HEK293 (cell line): ENCODE data around the gene FANCC.

Experiments used
- CTCF ChIP-seq: fragments of 450-650 bp; formaldehyde crosslinking; IDR thresholded peaks from 2 replicates; pipeline ENCODE4 v1.5.1; 2016; ENCODE audit warnings: missing biosample characterization, missing genetic modification characterization
- REPIN1 ChIP-seq: fragments of 450-650 bp; formaldehyde crosslinking; IDR thresholded peaks from 2 replicates; pipeline ENCODE4 v1.5.1; 2017; ENCODE audit warnings: missing biosample characterization, missing genetic modification characterization, low read depth
- ZNF121 ChIP-seq: fragments of 450-650 bp; formaldehyde crosslinking; IDR thresholded peaks from 2 replicates; pipeline ENCODE4 v1.5.1; 2016; ENCODE audit warnings: missing biosample characterization, missing genetic modification characterization
- ZNF132 ChIP-seq: fragments of 450-650 bp; formaldehyde crosslinking; IDR thresholded peaks from 2 replicates; pipeline ENCODE4 v1.5.1; 2017; ENCODE audit warnings: missing biosample characterization, missing genetic modification characterization, borderline replicate concordance
- ZNF133 ChIP-seq: fragments of 450-650 bp; formaldehyde crosslinking; IDR thresholded peaks from 2 replicates; pipeline ENCODE4 v1.5.1; 2016; ENCODE audit warnings: missing biosample characterization, missing genetic modification characterization
- ZNF138 ChIP-seq: fragments of 450-650 bp; formaldehyde crosslinking; IDR thresholded peaks from 2 replicates; pipeline ENCODE4 v1.5.1; 2016; ENCODE audit warnings: missing biosample characterization, missing genetic modification characterization, borderline replicate concordance
- ZNF155 ChIP-seq: fragments of 450-650 bp; formaldehyde crosslinking; IDR thresholded peaks from 2 replicates; pipeline ENCODE4 v1.5.1; 2016; ENCODE audit warnings: missing biosample characterization, missing genetic modification characterization
- ZNF398 ChIP-seq: fragments of 450-650 bp; formaldehyde crosslinking; IDR thresholded peaks from 2 replicates; pipeline ENCODE4 v1.5.1; 2017; ENCODE audit warnings: missing biosample characterization, missing genetic modification characterization
- ZNF449 ChIP-seq: fragments of 450-650 bp; formaldehyde crosslinking; IDR thresholded peaks from 2 replicates; pipeline ENCODE4 v1.5.1; 2017; ENCODE audit warnings: missing biosample characterization, mild to moderate bottlenecking, missing genetic modification characterization, moderate library complexity
- ZNF610 ChIP-seq: fragments of 450-650 bp; formaldehyde crosslinking; IDR thresholded peaks from 2 replicates; pipeline ENCODE4 v1.5.1; 2016; ENCODE audit warnings: missing biosample characterization, missing genetic modification characterization, borderline replicate concordance
- ZNF639 ChIP-seq: fragments of 450-650 bp; formaldehyde crosslinking; IDR thresholded peaks from 2 replicates; pipeline ENCODE4 v1.5.1; 2016; ENCODE audit warnings: missing biosample characterization, missing genetic modification characterization
- ZSCAN5A ChIP-seq: fragments of 450-650 bp; formaldehyde crosslinking; IDR thresholded peaks from 2 replicates; pipeline ENCODE4 v1.5.1; 2016; ENCODE audit warnings: missing biosample characterization, missing genetic modification characterization

GRCh38 chr9:95311961-95312360 is 5.5 kb downstream of the FANCC start:
- TF ChIP-seq ZNF610 (tag by site-specific recombination) (no peak), CTCF (tag by site-specific recombination) (no peak), ZNF639 (tag by site-specific recombination) (no peak), REPIN1 (no peak), ZNF155 (tag by site-specific recombination) (no peak), ZNF121 (no peak), ZNF133 (tag by site-specific recombination) (no peak), ZNF449 (tag by site-specific recombination) (no peak), ZNF138 (tag by site-specific recombination) (no peak), ZNF132 (no peak), ZNF398 (tag by site-specific recombination) (no peak), ZSCAN5A (tag by site-specific recombination) (no peak)
